ENCODE measurements around the gene RAB28.

Gene RAB28

DNA sequence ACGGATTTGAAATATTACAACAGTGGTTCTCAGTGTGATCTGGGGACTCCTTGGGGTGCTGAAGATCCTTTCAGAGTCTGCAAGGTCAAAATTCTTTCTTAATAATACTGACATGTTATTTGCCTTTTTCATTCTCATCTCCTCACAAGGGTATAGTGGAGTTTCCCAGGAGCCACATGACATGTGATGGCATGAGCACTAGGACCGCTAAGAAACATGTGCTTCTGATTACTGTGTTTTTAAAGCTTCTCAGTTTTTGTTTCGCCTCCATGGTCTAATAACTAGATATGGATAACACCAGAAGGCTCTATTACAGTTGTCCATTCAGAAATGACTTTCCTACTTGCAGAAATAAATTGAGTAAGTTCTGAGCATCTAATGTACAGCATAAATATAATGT lies 156.1 kb downstream of the RAB28 start:
- Histone ChIP-seq H3K9me3 (no peaks in the 10 kb centered on the region), H3K4me1 (no peaks in the 10 kb centered on the region), H3K4me3 (no peak overlapping the region), H3K36me3 (replicated peaks) (no peaks in the 10 kb centered on the region), H3K27me3 (ENCODE audit: low read depth) (no peaks in the 10 kb centered on the region)
- DNase-seq (ENCODE audit: low spot score in 2 of 2) = no peak
- in situ Hi-C loops (cut with MboI; ENCODE audit: low sequenced_read_pairs) = no loop called here

DNA sequence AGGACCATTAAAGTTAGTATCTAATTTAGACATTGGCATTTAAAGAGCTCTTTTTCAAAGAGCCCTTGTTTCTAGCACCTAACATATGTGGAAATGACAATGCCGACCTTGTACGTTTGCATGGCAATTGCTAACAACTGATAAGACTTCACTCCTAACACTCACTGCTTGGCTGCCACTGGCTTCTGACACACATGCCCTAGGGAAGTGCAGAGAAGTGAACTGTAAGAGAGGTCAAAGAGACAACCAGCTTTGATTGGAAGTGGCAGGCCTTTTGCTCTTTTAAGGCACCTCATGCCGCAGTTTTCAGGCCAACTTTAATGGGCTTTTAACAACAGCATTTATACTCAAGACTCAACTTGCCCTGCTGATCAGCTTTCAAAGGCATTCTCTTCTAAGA lies 158.4 kb downstream of the RAB28 start:
- in situ Hi-C loops (cut with MboI; ENCODE audit: low sequenced_read_pairs) = no loop called here
- H3K9me3 ChIP-seq = no peaks in the 10 kb centered on the region
- no peaks in the 10 kb centered on the region for H3K27me3 ChIP-seq (ENCODE audit: low read depth)
- H3K36me3 ChIP-seq (replicated peaks) = no peaks in the 10 kb centered on the region
- no peak overlapping the region for H3K4me3 ChIP-seq
- no peaks in the 10 kb centered on the region for H3K4me1 ChIP-seq
- DNase-seq (ENCODE audit: low spot score in 2 of 2) = no peak

DNA sequence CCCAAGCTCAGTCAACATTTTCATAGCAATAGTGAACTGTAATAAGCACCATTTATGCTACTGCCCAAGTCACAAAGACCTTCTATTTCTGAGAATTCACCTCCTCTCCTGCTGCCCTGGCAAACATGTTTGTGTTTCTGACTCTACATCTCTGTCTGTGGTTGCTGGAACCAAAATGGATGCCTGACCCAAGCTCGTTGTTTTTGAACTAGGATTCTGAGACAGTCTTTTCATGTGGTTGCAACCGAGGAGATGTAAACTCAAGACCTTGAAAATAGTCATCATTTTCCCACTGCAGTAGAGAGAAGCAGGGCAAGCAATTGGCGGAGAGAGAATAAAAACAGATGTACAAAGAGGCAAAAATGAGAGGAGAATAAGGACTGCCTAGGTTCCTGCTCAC lies 160.2 kb downstream of the RAB28 start:
- in situ Hi-C loops (cut with MboI; ENCODE audit: low sequenced_read_pairs) = no loop called here

DNA sequence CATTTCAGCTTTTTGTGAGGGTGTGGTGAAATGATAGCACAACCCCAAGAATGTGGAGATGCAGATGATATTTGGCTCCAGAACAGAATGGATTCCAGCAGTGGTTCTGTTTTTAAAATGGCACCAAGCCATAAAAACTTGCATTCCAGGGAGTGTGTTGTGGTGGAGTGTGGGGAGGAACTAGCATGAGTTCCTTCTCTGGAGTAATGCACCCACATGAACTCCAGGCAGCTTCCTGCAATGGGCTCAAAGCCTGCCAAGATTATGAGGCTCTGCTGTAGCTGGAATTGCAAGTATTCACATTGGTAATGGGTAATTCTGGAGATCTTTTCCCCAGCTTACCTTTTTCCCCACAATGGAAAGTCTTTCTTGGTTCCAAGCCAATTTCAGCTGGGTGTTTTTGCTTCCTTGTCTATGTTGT lies 161.4 kb downstream of the RAB28 start:
- in situ Hi-C loops (cut with MboI; ENCODE audit: low sequenced_read_pairs) = no loop called here
- no peak overlapping the region for H3K4me3 ChIP-seq
- H3K9me3 ChIP-seq = no peaks in the 10 kb centered on the region
- no peak for DNase-seq (ENCODE audit: low spot score in 2 of 2)
- H3K36me3 ChIP-seq (replicated peaks) = no peaks in the 10 kb centered on the region
- no peaks in the 10 kb centered on the region for H3K27me3 ChIP-seq (ENCODE audit: low read depth)
- H3K4me1 ChIP-seq = no peaks in the 10 kb centered on the region

More for the DNA sequence above, 160.2 kb downstream of the RAB28 start:
- H3K4me3 ChIP-seq = no peak overlapping the region
- H3K27me3 ChIP-seq (ENCODE audit: low read depth) = no peaks in the 10 kb centered on the region
- H3K4me1 ChIP-seq = no peaks in the 10 kb centered on the region
- no peaks in the 10 kb centered on the region for H3K36me3 ChIP-seq (replicated peaks)
- DNase-seq (ENCODE audit: low spot score in 2 of 2) = no peak
- no peaks in the 10 kb centered on the region for H3K9me3 ChIP-seq
